Loucy (cell line): ENCODE results near the gene ETV3L.

Source experiments
- EZH2phosphoT487 ChIP-seq: fragments of 200-600 bp; IDR thresholded peaks from 2 replicates; pipeline ENCODE4 v1.6.1; 2018; ENCODE audit warnings: antibody characterized with exemption, mild to moderate bottlenecking, moderate library complexity, borderline replicate concordance
- TF ChIP-seq, protein P1 (sequence below): fragments of 200-600 bp; sonication (generic); conservative IDR thresholded peaks from 2 replicates; pipeline ENCODE4 v1.5.1; 2014; ENCODE audit warnings: mild to moderate bottlenecking, antibody characterized with exemption, low read length

DNA sequence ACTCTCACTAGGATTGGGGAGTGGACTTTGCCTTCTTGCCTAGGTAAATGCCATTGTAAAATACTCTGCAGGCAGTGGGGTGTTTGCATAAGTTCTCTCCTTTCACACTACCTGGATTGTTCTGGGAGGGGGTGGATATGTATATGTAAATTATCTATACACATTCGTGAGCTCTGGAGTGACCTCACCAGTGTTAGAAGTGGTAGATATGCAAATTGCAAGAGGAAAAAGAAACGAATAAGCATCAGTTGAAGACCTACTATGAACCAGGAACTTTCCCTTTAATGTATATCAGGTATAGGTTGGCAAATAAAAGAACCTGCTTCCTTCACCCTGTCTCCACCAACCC, 52.6 kb downstream of the ETV3L start:
- TF ChIP-seq, protein P1, sequence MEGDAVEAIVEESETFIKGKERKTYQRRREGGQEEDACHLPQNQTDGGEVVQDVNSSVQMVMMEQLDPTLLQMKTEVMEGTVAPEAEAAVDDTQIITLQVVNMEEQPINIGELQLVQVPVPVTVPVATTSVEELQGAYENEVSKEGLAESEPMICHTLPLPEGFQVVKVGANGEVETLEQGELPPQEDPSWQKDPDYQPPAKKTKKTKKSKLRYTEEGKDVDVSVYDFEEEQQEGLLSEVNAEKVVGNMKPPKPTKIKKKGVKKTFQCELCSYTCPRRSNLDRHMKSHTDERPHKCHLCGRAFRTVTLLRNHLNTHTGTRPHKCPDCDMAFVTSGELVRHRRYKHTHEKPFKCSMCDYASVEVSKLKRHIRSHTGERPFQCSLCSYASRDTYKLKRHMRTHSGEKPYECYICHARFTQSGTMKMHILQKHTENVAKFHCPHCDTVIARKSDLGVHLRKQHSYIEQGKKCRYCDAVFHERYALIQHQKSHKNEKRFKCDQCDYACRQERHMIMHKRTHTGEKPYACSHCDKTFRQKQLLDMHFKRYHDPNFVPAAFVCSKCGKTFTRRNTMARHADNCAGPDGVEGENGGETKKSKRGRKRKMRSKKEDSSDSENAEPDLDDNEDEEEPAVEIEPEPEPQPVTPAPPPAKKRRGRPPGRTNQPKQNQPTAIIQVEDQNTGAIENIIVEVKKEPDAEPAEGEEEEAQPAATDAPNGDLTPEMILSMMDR: no peak
- no peak for TF ChIP-seq EZH2phosphoT487
